Loucy (cell line): Measurements from ENCODE around the gene SNX25.

Source experiments
- H2AFZ ChIP-seq: fragments of 200-600 bp; sonication (generic); 2 replicates; pipeline ENCODE4 v1.6.0; 2016; ENCODE audit warnings: antibody characterized with exemption, mild to moderate bottlenecking, low read length, moderate library complexity
- H3F3A ChIP-seq: fragments of 200-600 bp; 2 replicates; pipeline ENCODE4 v1.6.0; 2016; ENCODE audit warnings: antibody characterized with exemption, low read depth, mild to moderate bottlenecking
- H3K27me3 ChIP-seq: fragments of 200-600 bp; sonication (generic); 2 replicates; pipeline ENCODE4 v1.6.1; 2014; ENCODE audit warnings: low read length, mild to moderate bottlenecking; ENCODE audit not compliant: insufficient read depth, poor library complexity, severe bottlenecking
- H3K36me3 ChIP-seq: fragments of 200-600 bp; sonication (generic); 2 replicates; pipeline ENCODE4 v1.6.1; 2016; ENCODE audit warnings: low read length; ENCODE audit not compliant: insufficient read depth
- H3K4me1 ChIP-seq: fragments of 200-600 bp; sonication (generic); 2 replicates; pipeline ENCODE4 v1.5.1; 2014; ENCODE audit warnings: low read length, mild to moderate bottlenecking; ENCODE audit not compliant: insufficient read depth, poor library complexity, severe bottlenecking
- H3K4me2 ChIP-seq: fragments of 200-600 bp; sonication (generic); 2 replicates; pipeline ENCODE4 v1.6.0; 2014; ENCODE audit warnings: antibody characterized with exemption, low read length, low read depth, mild to moderate bottlenecking; ENCODE audit not compliant: poor library complexity, severe bottlenecking
- H3K4me3 ChIP-seq: fragments of 200-600 bp; sonication (generic); 2 replicates; pipeline ENCODE4 v1.5.1; 2014; ENCODE audit warnings: low read length, mild to moderate bottlenecking, mixed read lengths; ENCODE audit not compliant: poor library complexity, severe bottlenecking
- H3K79me2 ChIP-seq: fragments of 200-600 bp; sonication (generic); 2 replicates; pipeline ENCODE4 v1.6.1; 2014; ENCODE audit warnings: low read length; ENCODE audit not compliant: insufficient read depth
- H3K9ac ChIP-seq: fragments of 200-600 bp; sonication (generic); 2 replicates; pipeline ENCODE4 v1.6.0; 2014; ENCODE audit warnings: mild to moderate bottlenecking, low read depth, low read length, moderate library complexity; ENCODE audit not compliant: poor library complexity, severe bottlenecking
- H3K9me2 ChIP-seq: fragments of 200-600 bp; sonication (generic); replicated peaks from 2 replicates; pipeline ENCODE4 v1.6.1; 2016; ENCODE audit warnings: low read depth, low read length, mixed read lengths
- H3K9me3 ChIP-seq: fragments of 200-600 bp; sonication (generic); 2 replicates; pipeline ENCODE4 v1.6.1; 2014; ENCODE audit warnings: mild to moderate bottlenecking, antibody characterized with exemption, low read length, low read depth; ENCODE audit not compliant: insufficient read depth
- H4K20me1 ChIP-seq: fragments of 200-600 bp; sonication (generic); 2 replicates; pipeline ENCODE4 v1.6.0; 2014; ENCODE audit warnings: antibody characterized with exemption, low read length, mild to moderate bottlenecking; ENCODE audit not compliant: insufficient read depth, poor library complexity, severe bottlenecking
- CTCF ChIP-seq: fragments of 200-600 bp; sonication (generic); conservative IDR thresholded peaks from 2 replicates; pipeline ENCODE4 v1.5.1; 2014; ENCODE audit warnings: mild to moderate bottlenecking, antibody characterized with exemption, low read length
- EZH2phosphoT487 ChIP-seq: fragments of 200-600 bp; IDR thresholded peaks from 2 replicates; pipeline ENCODE4 v1.6.1; 2018; ENCODE audit warnings: antibody characterized with exemption, mild to moderate bottlenecking, moderate library complexity, borderline replicate concordance

Gene SNX25

GRCh38 chr4:185212581-185212980, 3.2 kb downstream of the SNX25 start:
- Histone ChIP-seq H3K4me1 (no peaks in the 10 kb centered on the region), H3K9me3 (no peaks in the 10 kb centered on the region), H2AFZ (no peak overlapping the region), H3K9me2 (no peaks in the 10 kb centered on the region), H3F3A (no peaks in the 10 kb centered on the region), H3K36me3 (no peaks in the 10 kb centered on the region), H3K9ac (no peak overlapping the region), H4K20me1 (no peaks in the 10 kb centered on the region), H3K27me3 (no peaks in the 10 kb centered on the region), H3K4me2 (no peak overlapping the region), H3K4me3 (no peak overlapping the region), H3K79me2 (no peaks in the 10 kb centered on the region)
- TF ChIP-seq CTCF (no peak), EZH2phosphoT487 (no peak)

- H2AFZ ChIP-seq, result no peak overlapping the region
- H3K9me2 ChIP-seq, result no peaks in the 10 kb centered on the region
- H3K27me3 ChIP-seq, result no peaks in the 10 kb centered on the region
- no peaks in the 10 kb centered on the region for H3F3A ChIP-seq
- no peaks in the 10 kb centered on the region for H3K4me1 ChIP-seq
- H3K9ac ChIP-seq, result no peak overlapping the region
- no peak for TF ChIP-seq EZH2phosphoT487
- no peak for TF ChIP-seq CTCF
- no peaks in the 10 kb centered on the region for H3K79me2 ChIP-seq
- H3K4me2 ChIP-seq, result no peak overlapping the region
- no peaks in the 10 kb centered on the region for H3K36me3 ChIP-seq
- no peak overlapping the region for H3K4me3 ChIP-seq
- H3K9me3 ChIP-seq, result no peaks in the 10 kb centered on the region
- H4K20me1 ChIP-seq, result no peaks in the 10 kb centered on the region
Measured at GRCh38 chr4:185213877-185214276, 4.5 kb downstream of the SNX25 start.

GRCh38 chr4:185215261-185215660, 5.9 kb downstream of the SNX25 start:
- H3K79me2 ChIP-seq, result no peaks in the 10 kb centered on the region
- no peak for TF ChIP-seq CTCF
- no peak for TF ChIP-seq EZH2phosphoT487
- no peaks in the 10 kb centered on the region for H3K9me2 ChIP-seq
- no peaks in the 10 kb centered on the region for H3K4me1 ChIP-seq
- no peaks in the 10 kb centered on the region for H3K9me3 ChIP-seq
- no peak overlapping the region for H2AFZ ChIP-seq
- H3K4me3 ChIP-seq, result no peak overlapping the region
- no peaks in the 10 kb centered on the region for H3K27me3 ChIP-seq
- H3K36me3 ChIP-seq, result no peaks in the 10 kb centered on the region
- no peak overlapping the region for H3K4me2 ChIP-seq
- H4K20me1 ChIP-seq, result no peaks in the 10 kb centered on the region
- no peaks in the 10 kb centered on the region for H3F3A ChIP-seq
- H3K9ac ChIP-seq, result no peak overlapping the region
